ENCODE measurements around the gene NEDD4L.

DNA sequence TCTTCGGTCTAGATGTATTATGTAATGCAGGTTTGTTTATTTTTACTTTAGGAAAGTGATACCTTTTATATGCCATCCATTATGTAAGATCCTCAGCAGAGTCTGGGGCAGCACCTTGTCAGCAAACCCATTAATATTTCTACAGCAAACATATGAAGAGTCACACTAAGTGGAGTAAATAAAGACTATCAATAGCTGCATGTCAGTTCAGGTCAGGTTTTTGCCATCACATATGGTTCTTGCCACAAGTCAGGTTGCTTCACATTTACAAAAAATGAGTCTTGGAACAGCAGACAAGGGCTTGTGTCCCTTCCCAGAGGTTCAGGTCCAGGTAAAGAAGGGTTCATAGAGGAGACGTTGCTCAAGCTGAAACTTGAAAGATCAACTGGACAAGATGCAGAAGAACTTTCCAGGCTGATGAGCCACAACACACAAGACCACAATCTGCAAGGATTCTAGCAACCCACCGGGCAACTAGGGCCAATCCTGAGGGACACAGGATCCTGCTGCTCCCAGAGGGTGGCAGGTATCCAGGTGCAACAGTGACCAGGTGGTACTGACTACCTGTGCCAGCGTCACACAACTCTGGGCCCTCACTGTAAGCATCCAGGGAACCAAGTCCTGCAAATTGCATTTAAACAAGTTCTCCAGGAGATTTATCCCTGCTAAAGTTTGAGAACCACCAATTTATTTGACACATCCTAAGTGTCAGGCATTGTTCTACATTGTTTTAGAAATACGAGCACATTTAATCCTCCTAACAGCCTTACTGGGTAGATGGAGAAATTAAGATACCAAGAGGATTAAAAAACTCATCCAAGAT, 369.0 kb downstream of the NEDD4L start:
- TF ChIP-seq, protein P1, sequence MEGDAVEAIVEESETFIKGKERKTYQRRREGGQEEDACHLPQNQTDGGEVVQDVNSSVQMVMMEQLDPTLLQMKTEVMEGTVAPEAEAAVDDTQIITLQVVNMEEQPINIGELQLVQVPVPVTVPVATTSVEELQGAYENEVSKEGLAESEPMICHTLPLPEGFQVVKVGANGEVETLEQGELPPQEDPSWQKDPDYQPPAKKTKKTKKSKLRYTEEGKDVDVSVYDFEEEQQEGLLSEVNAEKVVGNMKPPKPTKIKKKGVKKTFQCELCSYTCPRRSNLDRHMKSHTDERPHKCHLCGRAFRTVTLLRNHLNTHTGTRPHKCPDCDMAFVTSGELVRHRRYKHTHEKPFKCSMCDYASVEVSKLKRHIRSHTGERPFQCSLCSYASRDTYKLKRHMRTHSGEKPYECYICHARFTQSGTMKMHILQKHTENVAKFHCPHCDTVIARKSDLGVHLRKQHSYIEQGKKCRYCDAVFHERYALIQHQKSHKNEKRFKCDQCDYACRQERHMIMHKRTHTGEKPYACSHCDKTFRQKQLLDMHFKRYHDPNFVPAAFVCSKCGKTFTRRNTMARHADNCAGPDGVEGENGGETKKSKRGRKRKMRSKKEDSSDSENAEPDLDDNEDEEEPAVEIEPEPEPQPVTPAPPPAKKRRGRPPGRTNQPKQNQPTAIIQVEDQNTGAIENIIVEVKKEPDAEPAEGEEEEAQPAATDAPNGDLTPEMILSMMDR (IDR thresholded peaks at IDR 0.05): no peak
- TF ChIP-seq USF1 (IDR thresholded peaks at IDR 0.05; ENCODE audit: borderline replicate concordance, low read depth) (no peak), MAX (IDR thresholded peaks at IDR 0.05; ENCODE audit: low read depth) (no peak), POLR2AphosphoS5 (IDR thresholded peaks at IDR 0.05; ENCODE audit: low read depth, low read length) (no peak), NFIC (IDR thresholded peaks at IDR 0.05; ENCODE audit: borderline replicate concordance) (no peak), CHD2 (IDR thresholded peaks at IDR 0.05; ENCODE audit: low read length, partially characterized antibody) (no peak), RFX5 (IDR thresholded peaks at IDR 0.05; ENCODE audit: low read length) (no peak)

All from SK-N-SH (cell line).